Caco-2 (cell line): ENCODE results near the gene WAPL. TPM values are rescaled to one million over a fixed set of nuclear protein-coding genes. Genes with fewer than 3 reads are reported as not detected.
A peak's percentile ranks its signal among the peaks of the same experiment; 100 is the strongest.

Source experiments
- BruUV-seq: library from RNA; stranded (reverse); fragments of 400-500 nt; replicated peaks from 2 replicates; lab custom pipeline; 2021; lab: Mats Ljungman, UMichigan
- CTCF ChIA-PET: fragments of 300-600 bp; sonication (Branson Sonifier 250); formaldehyde crosslinking; loops from one replicate; lab custom pipeline; 2022; ENCODE audit warnings: antibody characterized with exemption; lab: Charles Lee
- POLR2A ChIA-PET: fragments of 300-600 bp; sonication (Branson Sonifier 250); formaldehyde crosslinking; loops from one replicate; lab custom pipeline; 2022; ENCODE audit warnings: antibody characterized with exemption; lab: Charles Lee
- DNase-seq, 2 experiments: peaks; one replicate each; pipeline versions ENCODE4 v3.0.0 to v3.0.0-alpha.2; 2020 to 2022
- H3K27me3 ChIP-seq: replicated peaks from 2 replicates; pipeline ENCODE4 v1.6.0; 2011; ENCODE audit warnings: low read length; ENCODE audit not compliant: control insufficient read depth, insufficient read depth
- H3K36me3 ChIP-seq: 2 replicates; pipeline ENCODE4 v1.5.1; 2011; ENCODE audit warnings: low read length; ENCODE audit not compliant: control insufficient read depth, insufficient read depth
- H3K4me1 ChIP-seq: fragments of 250-450 bp; sonication (Bioruptor Pico); 2 replicates; pipeline ENCODE4 v1.5.1; 2020; ENCODE audit warnings: mild to moderate bottlenecking
- H3K4me3 ChIP-seq: 2 replicates; pipeline ENCODE4 v1.5.1; 2011; ENCODE audit warnings: low read depth, mild to moderate bottlenecking, control low read depth, low read length
- H3K9me3 ChIP-seq: fragments of 250-450 bp; sonication (Bioruptor Pico); 2 replicates; pipeline ENCODE4 v1.5.1; 2020; ENCODE audit warnings: mild to moderate bottlenecking, moderate library complexity
- H3K27ac Mint-ChIP-seq: one replicate; pipeline ENCODE4 v1.8.0; 2022; ENCODE audit warnings: mixed read lengths; ENCODE audit not compliant: unreplicated experiment
- H3K27me3 Mint-ChIP-seq: one replicate; pipeline ENCODE4 v1.8.0; 2022; ENCODE audit warnings: mixed read lengths; ENCODE audit not compliant: insufficient read depth, unreplicated experiment
- H3K36me3 Mint-ChIP-seq: one replicate; pipeline ENCODE4 v1.8.0; 2022; ENCODE audit warnings: mild to moderate bottlenecking, mixed read lengths; ENCODE audit not compliant: insufficient read depth, unreplicated experiment
- H3K4me1 Mint-ChIP-seq: one replicate; pipeline ENCODE4 v1.8.0; 2022; ENCODE audit warnings: low read depth, mixed read lengths; ENCODE audit not compliant: unreplicated experiment
- H3K4me3 Mint-ChIP-seq: one replicate; pipeline ENCODE4 v1.8.0; 2022; ENCODE audit warnings: mild to moderate bottlenecking, moderate library complexity, mixed read lengths; ENCODE audit not compliant: unreplicated experiment
- H3K9me3 Mint-ChIP-seq: one replicate; pipeline ENCODE4 v1.8.0; 2022; ENCODE audit warnings: mixed read lengths; ENCODE audit not compliant: unreplicated experiment
- intact Hi-C: fragments of 100-400 bp; cut with micrococcal nuclease; formaldehyde crosslinking; loops from one replicate; pipeline ENCODE4 v1.10.0; 2022; ENCODE audit not compliant: unreplicated experiment
- total RNA-seq: library from RNA; stranded (reverse); gene quantifications from 2 replicates; pipeline ENCODE4 v1.2.3, GENCODE V29; 2022
- TF ChIP-seq, protein P1 (sequence below), 2 experiments: fragments of 200-600 bp in 1 of 2; IDR thresholded peaks; 1 replicate in 1 of 2; 2 replicates in 1 of 2; pipeline versions ENCODE4 v1.5.1 to v1.8.0; 2011 to 2022; ENCODE audit warnings: antibody characterized with exemption in 1 of 2, control low read depth in 1 of 2, inconsistent platforms in 1 of 2, low read depth in 1 of 2, low read length in 1 of 2, mild to moderate bottlenecking in 1 of 2, moderate library complexity in 1 of 2; ENCODE audit not compliant: insufficient read depth in 1 of 2, severe bottlenecking in 1 of 2, unreplicated experiment in 1 of 2

WAPL gene
- total RNA-seq, 1 experiment from 2014 or later = 49.2 TPM

DNA sequence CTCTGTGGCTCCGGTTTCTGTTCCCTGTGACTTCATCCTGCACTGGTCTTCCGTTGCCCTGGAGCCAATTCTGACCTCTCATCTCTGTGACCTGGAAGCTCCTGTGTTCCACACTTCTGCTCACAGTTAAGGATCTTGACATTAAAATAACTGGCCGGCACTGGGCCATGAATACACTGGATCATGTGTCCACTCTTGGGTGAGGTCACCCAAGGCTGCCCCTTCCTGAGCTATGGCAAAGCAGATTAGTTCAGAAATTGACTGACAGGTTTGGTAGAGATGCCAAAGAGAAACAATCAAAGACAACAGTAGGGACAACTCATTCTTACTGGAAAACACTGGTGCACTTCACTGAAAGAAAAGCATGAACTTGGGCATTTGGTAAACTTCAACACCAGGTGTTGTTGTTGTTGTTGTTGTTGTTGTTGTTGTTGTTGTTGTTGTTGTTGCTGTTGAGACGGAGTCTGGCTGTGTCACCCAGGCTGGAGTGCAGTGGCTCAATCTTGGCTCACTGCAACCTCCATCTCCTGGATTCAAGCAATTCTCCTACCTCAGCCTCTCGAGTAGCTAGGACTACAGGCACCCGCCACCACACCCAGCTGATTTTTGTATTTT lies 118.3 kb downstream of the WAPL start:
- DNase-seq = no peak
- H3K27me3 ChIP-seq = no peaks in the 10 kb centered on the region
- no peak overlapping the region for H3K4me3 ChIP-seq
- no peaks in the 10 kb centered on the region for H3K9me3 Mint-ChIP-seq
- H3K27ac Mint-ChIP-seq = no peak overlapping the region
- peaks cover 18% of the 10 kb centered on the region for H3K4me1 Mint-ChIP-seq
- H3K9me3 ChIP-seq = no peaks in the 10 kb centered on the region
- no TSS peak for BruUV-seq
- ChIA-PET POLR2A (no interaction called here), CTCF (no interaction called here)
- peak overlapping the region; percentile 11 for H3K4me3 Mint-ChIP-seq
- intact Hi-C loops = loop anchor here (5.0 to 10.0 kb wide), 2 partner anchors 69 to 282 kb away; no protein-coding TSS in a partner anchor
- TF ChIP-seq, protein P1, sequence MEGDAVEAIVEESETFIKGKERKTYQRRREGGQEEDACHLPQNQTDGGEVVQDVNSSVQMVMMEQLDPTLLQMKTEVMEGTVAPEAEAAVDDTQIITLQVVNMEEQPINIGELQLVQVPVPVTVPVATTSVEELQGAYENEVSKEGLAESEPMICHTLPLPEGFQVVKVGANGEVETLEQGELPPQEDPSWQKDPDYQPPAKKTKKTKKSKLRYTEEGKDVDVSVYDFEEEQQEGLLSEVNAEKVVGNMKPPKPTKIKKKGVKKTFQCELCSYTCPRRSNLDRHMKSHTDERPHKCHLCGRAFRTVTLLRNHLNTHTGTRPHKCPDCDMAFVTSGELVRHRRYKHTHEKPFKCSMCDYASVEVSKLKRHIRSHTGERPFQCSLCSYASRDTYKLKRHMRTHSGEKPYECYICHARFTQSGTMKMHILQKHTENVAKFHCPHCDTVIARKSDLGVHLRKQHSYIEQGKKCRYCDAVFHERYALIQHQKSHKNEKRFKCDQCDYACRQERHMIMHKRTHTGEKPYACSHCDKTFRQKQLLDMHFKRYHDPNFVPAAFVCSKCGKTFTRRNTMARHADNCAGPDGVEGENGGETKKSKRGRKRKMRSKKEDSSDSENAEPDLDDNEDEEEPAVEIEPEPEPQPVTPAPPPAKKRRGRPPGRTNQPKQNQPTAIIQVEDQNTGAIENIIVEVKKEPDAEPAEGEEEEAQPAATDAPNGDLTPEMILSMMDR (IDR thresholded peaks at IDR 0.05; ENCODE audit: insufficient read depth in 1 of 2, low read depth in 1 of 2, low read length in 1 of 2, severe bottlenecking in 1 of 2, unreplicated experiment in 1 of 2) = no peak
- peaks cover 7% of the 10 kb centered on the region for H3K27me3 Mint-ChIP-seq
- H3K36me3 Mint-ChIP-seq = no peaks in the 10 kb centered on the region
- peaks cover 4% of the 10 kb centered on the region for H3K4me1 ChIP-seq
- H3K36me3 ChIP-seq = no peaks in the 10 kb centered on the region

DNA sequence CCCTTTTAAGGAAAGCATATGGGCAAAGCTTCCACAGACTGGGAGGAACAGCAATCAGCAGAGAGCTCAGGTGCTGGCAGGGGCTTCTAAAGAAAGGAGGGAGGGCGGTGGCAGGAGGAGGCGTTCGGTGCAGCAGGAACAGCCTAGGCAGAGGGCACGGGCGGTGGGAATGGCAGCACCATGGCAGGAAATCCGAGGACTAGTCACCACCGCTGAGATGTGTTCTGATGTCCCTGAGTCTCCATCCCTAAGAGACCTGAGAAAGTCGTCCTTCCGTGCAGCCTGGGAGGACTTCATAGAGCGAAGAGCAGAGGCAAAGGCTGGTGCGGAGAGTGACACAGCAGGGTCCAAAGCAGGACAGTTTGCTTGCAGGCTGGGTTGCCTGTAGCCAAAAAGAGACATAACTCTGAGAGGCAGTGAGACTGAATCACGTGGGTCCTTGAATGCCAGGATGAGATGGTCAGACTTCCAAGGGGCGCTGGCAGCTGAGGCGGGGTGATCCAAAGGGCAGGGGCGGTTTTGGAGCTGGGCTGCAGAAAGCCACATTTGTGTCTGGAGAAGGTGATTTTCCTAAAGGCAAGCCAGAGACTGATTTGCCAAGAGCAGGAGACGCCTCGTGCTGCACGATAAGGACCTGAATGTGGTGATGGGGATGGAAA lies 119.2 kb downstream of the WAPL start:
- DNase-seq = no peak
- H3K4me1 ChIP-seq = peaks cover 4% of the 10 kb centered on the region
- ChIA-PET POLR2A (no interaction called here), CTCF (no interaction called here)
- H3K27me3 ChIP-seq = no peaks in the 10 kb centered on the region
- no peaks in the 10 kb centered on the region for H3K9me3 ChIP-seq
- peaks cover 7% of the 10 kb centered on the region for H3K27me3 Mint-ChIP-seq
- H3K36me3 ChIP-seq = no peaks in the 10 kb centered on the region
- H3K27ac Mint-ChIP-seq = no peak overlapping the region
- no peaks in the 10 kb centered on the region for H3K9me3 Mint-ChIP-seq
- TF ChIP-seq, protein P1 (IDR thresholded peaks at IDR 0.05; ENCODE audit: insufficient read depth in 1 of 2, low read depth in 1 of 2, low read length in 1 of 2, severe bottlenecking in 1 of 2, unreplicated experiment in 1 of 2) = no peak
- peaks cover 18% of the 10 kb centered on the region for H3K4me1 Mint-ChIP-seq
- BruUV-seq = no TSS peak
- H3K36me3 Mint-ChIP-seq = no peaks in the 10 kb centered on the region
- H3K4me3 Mint-ChIP-seq = no peak overlapping the region
- no peak overlapping the region for H3K4me3 ChIP-seq
- intact Hi-C loops = loop anchor here (5.0 to 10.0 kb wide), 2 partner anchors 70 to 282 kb away; no protein-coding TSS in a partner anchor

DNA sequence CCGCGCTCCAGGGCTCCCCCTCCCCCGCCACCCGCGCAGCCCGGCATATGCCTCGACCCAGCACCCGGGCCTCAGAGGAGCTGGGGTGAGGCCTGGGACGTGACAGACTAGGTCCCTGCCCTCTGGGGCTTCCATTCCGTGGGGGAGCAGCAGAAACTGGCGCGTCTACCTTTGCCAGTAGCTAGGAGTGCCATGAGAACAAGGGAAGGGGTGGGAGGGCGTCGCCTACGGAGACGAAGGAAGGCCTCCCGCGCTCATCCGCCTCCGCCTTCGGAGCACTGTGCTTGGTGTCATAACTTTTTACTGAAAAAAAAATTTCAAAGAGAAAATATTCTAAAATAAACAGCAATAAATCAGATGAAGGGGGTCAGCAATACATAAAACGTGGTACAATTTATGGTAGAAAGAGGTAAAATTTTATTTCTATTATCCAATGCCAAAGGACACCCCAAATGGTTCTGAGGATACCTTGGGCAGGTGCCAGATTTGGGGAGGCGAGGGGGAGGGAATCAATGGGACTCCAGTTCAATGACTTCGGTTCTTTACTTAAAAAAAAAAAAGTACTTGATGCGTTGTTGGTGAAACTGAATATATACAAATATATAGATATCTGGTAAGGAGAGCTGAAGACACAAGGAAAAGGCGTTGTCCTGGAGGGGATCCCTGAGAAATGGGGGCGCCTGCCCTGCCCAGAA lies 119.9 kb downstream of the WAPL start:
- Mint-ChIP-seq H3K9me3 (no peaks in the 10 kb centered on the region), H3K4me1 (peaks cover 18% of the 10 kb centered on the region), H3K36me3 (no peaks in the 10 kb centered on the region), H3K27me3 (peaks cover 7% of the 10 kb centered on the region), H3K27ac (no peak overlapping the region), H3K4me3 (peak overlapping the region; percentile 78)
- TF ChIP-seq, protein P1 (IDR thresholded peaks at IDR 0.05; ENCODE audit: insufficient read depth in 1 of 2, low read depth in 1 of 2, low read length in 1 of 2, severe bottlenecking in 1 of 2, unreplicated experiment in 1 of 2) = no peak
- peak in 1 of 2 experiments; percentile 32 for DNase-seq
- H3K4me3 ChIP-seq = peak overlapping the region; percentile 57
- no peaks in the 10 kb centered on the region for H3K27me3 ChIP-seq
- peaks cover 4% of the 10 kb centered on the region for H3K4me1 ChIP-seq
- no peaks in the 10 kb centered on the region for H3K36me3 ChIP-seq
- no TSS peak for BruUV-seq
- ChIA-PET POLR2A (no interaction called here), CTCF (interaction anchor here (2.2 to 2.8 kb wide), 2 partner anchors 121 to 183 kb away, joined by 6 to 52 read pairs; partner anchors contain the start of gene WAPL)
- intact Hi-C loops = loop anchor here (2.0 to 10.0 kb wide), 4 partner anchors 37 to 283 kb away; no protein-coding TSS in a partner anchor
- H3K9me3 ChIP-seq = no peaks in the 10 kb centered on the region
